WTC11 (cell line): Measurements from ENCODE around the gene CCNB2. TPM values are rescaled to one million over a fixed set of nuclear protein-coding genes. Genes with fewer than 3 reads are reported as not detected.

ENCODE experiments used
- ATAC-seq: fragments of 200-7000 bp; cut with Tn5 transposase; 2 replicates; pipeline ENCODE4 v1.10.0; 2021; ENCODE audit warnings: mild to moderate bottlenecking, moderate library complexity
- CTCF ChIA-PET: fragments of 300-600 bp; sonication (Branson Sonifier 250); formaldehyde crosslinking; loops from one replicate; lab custom pipeline; 2021; ENCODE audit warnings: antibody characterized with exemption; lab: Charles Lee
- POLR2A ChIA-PET: fragments of 350-600 bp; sonication (Branson Sonifier 250); formaldehyde crosslinking; loops from one replicate; lab custom pipeline; 2021; ENCODE audit warnings: antibody characterized with exemption; lab: Charles Lee
- DNase-seq: peaks from one replicate; pipeline ENCODE4 v3.0.0; 2021; ENCODE audit warnings: low spot score
- H3K27ac Mint-ChIP-seq: 2 replicates; pipeline ENCODE4 v1.8.0; 2021; ENCODE audit warnings: mixed read lengths
- H3K27me3 Mint-ChIP-seq: 2 replicates; pipeline ENCODE4 v1.8.0; 2021; ENCODE audit warnings: low read depth, mild to moderate bottlenecking, moderate library complexity, mixed read lengths
- H3K36me3 Mint-ChIP-seq: 2 replicates; pipeline ENCODE4 v1.8.0; 2021; ENCODE audit warnings: mixed read lengths
- H3K4me1 Mint-ChIP-seq: 2 replicates; pipeline ENCODE4 v1.8.0; 2022; ENCODE audit warnings: mixed read lengths
- H3K4me3 Mint-ChIP-seq: 2 replicates; pipeline ENCODE4 v1.8.0; 2021; ENCODE audit warnings: mild to moderate bottlenecking, moderate library complexity, mixed read lengths
- H3K9me3 Mint-ChIP-seq: 2 replicates; pipeline ENCODE4 v1.8.0; 2021; ENCODE audit warnings: mixed read lengths
- AFF4 ChIP-seq: sonication (generic); formaldehyde crosslinking; IDR thresholded peaks from 2 replicates; pipeline ENCODE4 v1.8.1; 2023; ENCODE audit warnings: mild to moderate bottlenecking, missing genetic modification reagents, borderline replicate concordance
- CBFB ChIP-seq: sonication (generic); formaldehyde crosslinking; IDR thresholded peaks from 2 replicates; pipeline ENCODE4 v1.8.1; 2022; ENCODE audit warnings: mild to moderate bottlenecking, low read depth, missing genetic modification reagents
- CREB1 ChIP-seq: sonication (generic); formaldehyde crosslinking; IDR thresholded peaks from 2 replicates; pipeline ENCODE4 v1.8.0; 2023; ENCODE audit warnings: mild to moderate bottlenecking, missing genetic modification reagents
- E2F1 ChIP-seq: sonication (generic); formaldehyde crosslinking; IDR thresholded peaks from 2 replicates; pipeline ENCODE4 v1.8.0; 2022; ENCODE audit warnings: mild to moderate bottlenecking, missing genetic modification reagents
- NFATC4 ChIP-seq: fragments of 250-450 bp; sonication (Bioruptor Pico); IDR thresholded peaks from 2 replicates; pipeline ENCODE4 v1.9.0; 2021; ENCODE audit warnings: mild to moderate bottlenecking
- NR1H2 ChIP-seq: sonication (generic); formaldehyde crosslinking; IDR thresholded peaks from 2 replicates; pipeline ENCODE4 v1.9.0; 2021; ENCODE audit warnings: mild to moderate bottlenecking, moderate library complexity, missing genetic modification reagents
- OVOL2 ChIP-seq: fragments of 250-450 bp; sonication (Bioruptor Pico); IDR thresholded peaks from 2 replicates; pipeline ENCODE4 v1.9.0; 2021; ENCODE audit warnings: mild to moderate bottlenecking, borderline replicate concordance
- RELA ChIP-seq: sonication (generic); formaldehyde crosslinking; IDR thresholded peaks from 2 replicates; pipeline ENCODE4 v1.8.1; 2022; ENCODE audit warnings: missing genetic modification reagents, mild to moderate bottlenecking, borderline replicate concordance
- SMAD3 ChIP-seq: sonication (generic); formaldehyde crosslinking; IDR thresholded peaks from 2 replicates; pipeline ENCODE4 v1.8.0; 2022; ENCODE audit warnings: missing genetic modification reagents, mild to moderate bottlenecking, borderline replicate concordance
- ZNF232 ChIP-seq: sonication (generic); formaldehyde crosslinking; IDR thresholded peaks from 2 replicates; pipeline ENCODE4 v1.8.0; 2022; ENCODE audit warnings: mild to moderate bottlenecking, missing genetic modification reagents
- ZNF317 ChIP-seq: sonication (generic); formaldehyde crosslinking; IDR thresholded peaks from 2 replicates; pipeline ENCODE4 v1.8.1; 2023; ENCODE audit warnings: low read depth, mild to moderate bottlenecking, moderate library complexity, missing genetic modification reagents, borderline replicate concordance
- total RNA-seq: library from RNA; stranded (reverse); gene quantifications from 3 replicates; pipeline ENCODE4 v1.2.3, GENCODE V29; 2021
- TF ChIP-seq, protein P1 (sequence below): fragments of 200-600 bp; IDR thresholded peaks from 2 replicates; pipeline ENCODE4 v1.8.0; 2022; ENCODE audit warnings: antibody characterized with exemption
- TF ChIP-seq, protein P2 (sequence below): sonication (generic); formaldehyde crosslinking; IDR thresholded peaks from 2 replicates; pipeline ENCODE4 v1.8.1; 2023; ENCODE audit warnings: mild to moderate bottlenecking, missing genetic modification reagents
- TF ChIP-seq, protein P3 (sequence below): sonication (generic); formaldehyde crosslinking; IDR thresholded peaks from 2 replicates; pipeline ENCODE4 v1.8.1; 2022; ENCODE audit warnings: mild to moderate bottlenecking, missing genetic modification reagents, moderate library complexity, borderline replicate concordance

Gene CCNB2
- total RNA-seq, 1 experiment from 2014 or later = 93.3 TPM

- 0 out of 2 replicates have a peak, but pooled peaks cover 3% of the 10 kb centered on the region for H3K4me1 Mint-ChIP-seq
- DNase-seq (no peak), ATAC-seq (no peak)
- ChIA-PET POLR2A (no interaction called here), CTCF (interaction anchor here (1.2 kb wide), 1 partner anchor 178 kb away, joined by 4 read pairs; no protein-coding TSS in a partner anchor)
- no peak overlapping the region for H3K4me3 Mint-ChIP-seq
- H3K27me3 Mint-ChIP-seq = no peaks in the 10 kb centered on the region
- H3K27ac Mint-ChIP-seq = no peak overlapping the region
- TF ChIP-seq, protein P1, sequence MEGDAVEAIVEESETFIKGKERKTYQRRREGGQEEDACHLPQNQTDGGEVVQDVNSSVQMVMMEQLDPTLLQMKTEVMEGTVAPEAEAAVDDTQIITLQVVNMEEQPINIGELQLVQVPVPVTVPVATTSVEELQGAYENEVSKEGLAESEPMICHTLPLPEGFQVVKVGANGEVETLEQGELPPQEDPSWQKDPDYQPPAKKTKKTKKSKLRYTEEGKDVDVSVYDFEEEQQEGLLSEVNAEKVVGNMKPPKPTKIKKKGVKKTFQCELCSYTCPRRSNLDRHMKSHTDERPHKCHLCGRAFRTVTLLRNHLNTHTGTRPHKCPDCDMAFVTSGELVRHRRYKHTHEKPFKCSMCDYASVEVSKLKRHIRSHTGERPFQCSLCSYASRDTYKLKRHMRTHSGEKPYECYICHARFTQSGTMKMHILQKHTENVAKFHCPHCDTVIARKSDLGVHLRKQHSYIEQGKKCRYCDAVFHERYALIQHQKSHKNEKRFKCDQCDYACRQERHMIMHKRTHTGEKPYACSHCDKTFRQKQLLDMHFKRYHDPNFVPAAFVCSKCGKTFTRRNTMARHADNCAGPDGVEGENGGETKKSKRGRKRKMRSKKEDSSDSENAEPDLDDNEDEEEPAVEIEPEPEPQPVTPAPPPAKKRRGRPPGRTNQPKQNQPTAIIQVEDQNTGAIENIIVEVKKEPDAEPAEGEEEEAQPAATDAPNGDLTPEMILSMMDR = no peak
- TF ChIP-seq, protein P2, sequence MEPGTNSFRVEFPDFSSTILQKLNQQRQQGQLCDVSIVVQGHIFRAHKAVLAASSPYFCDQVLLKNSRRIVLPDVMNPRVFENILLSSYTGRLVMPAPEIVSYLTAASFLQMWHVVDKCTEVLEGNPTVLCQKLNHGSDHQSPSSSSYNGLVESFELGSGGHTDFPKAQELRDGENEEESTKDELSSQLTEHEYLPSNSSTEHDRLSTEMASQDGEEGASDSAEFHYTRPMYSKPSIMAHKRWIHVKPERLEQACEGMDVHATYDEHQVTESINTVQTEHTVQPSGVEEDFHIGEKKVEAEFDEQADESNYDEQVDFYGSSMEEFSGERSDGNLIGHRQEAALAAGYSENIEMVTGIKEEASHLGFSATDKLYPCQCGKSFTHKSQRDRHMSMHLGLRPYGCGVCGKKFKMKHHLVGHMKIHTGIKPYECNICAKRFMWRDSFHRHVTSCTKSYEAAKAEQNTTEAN = no peak
- TF ChIP-seq ZNF317 = no peak
- no peaks in the 10 kb centered on the region for H3K9me3 Mint-ChIP-seq
- peaks cover 52% of the 10 kb centered on the region for H3K36me3 Mint-ChIP-seq
Measured at GRCh38 chr15:59157840-59158700, 53.1 kb downstream of the CCNB2 start.

- H3K36me3 Mint-ChIP-seq = peaks cover 46% of the 10 kb centered on the region
- POLR2A ChIA-PET = no interaction called here
- H3K4me3 Mint-ChIP-seq = no peak overlapping the region
- CTCF ChIA-PET = interaction anchor here (1.2 kb wide), 1 partner anchor 178 kb away, joined by 4 read pairs; no protein-coding TSS in a partner anchor
- no peak for DNase-seq
- no peak overlapping the region for H3K27ac Mint-ChIP-seq
- H3K9me3 Mint-ChIP-seq = no peaks in the 10 kb centered on the region
- TF ChIP-seq CBFB (CRISPR knock-in tag) = no peak
- TF ChIP-seq, protein P3, sequence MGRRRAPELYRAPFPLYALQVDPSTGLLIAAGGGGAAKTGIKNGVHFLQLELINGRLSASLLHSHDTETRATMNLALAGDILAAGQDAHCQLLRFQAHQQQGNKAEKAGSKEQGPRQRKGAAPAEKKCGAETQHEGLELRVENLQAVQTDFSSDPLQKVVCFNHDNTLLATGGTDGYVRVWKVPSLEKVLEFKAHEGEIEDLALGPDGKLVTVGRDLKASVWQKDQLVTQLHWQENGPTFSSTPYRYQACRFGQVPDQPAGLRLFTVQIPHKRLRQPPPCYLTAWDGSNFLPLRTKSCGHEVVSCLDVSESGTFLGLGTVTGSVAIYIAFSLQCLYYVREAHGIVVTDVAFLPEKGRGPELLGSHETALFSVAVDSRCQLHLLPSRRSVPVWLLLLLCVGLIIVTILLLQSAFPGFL (CRISPR knock-in tag) = no peak
- TF ChIP-seq RELA (CRISPR knock-in tag) = no peak
- no peak for TF ChIP-seq SMAD3 (CRISPR knock-in tag)
- TF ChIP-seq ZNF232 (CRISPR knock-in tag) = no peak
- TF ChIP-seq AFF4 (CRISPR knock-in tag) = no peak
- TF ChIP-seq, all 79 proteins: peak for 0
- Mint-ChIP-seq H3K27me3 (no peaks in the 10 kb centered on the region), H3K4me1 (0 out of 2 replicates have a peak, but pooled peaks cover 3% of the 10 kb centered on the region)
- ATAC-seq = no peak
Measured at GRCh38 chr15:59158701-59159034, 53.7 kb downstream of the CCNB2 start.

- POLR2A ChIA-PET = no interaction called here
- Mint-ChIP-seq H3K36me3 (peaks cover 42% of the 10 kb centered on the region), H3K4me3 (no peak overlapping the region), H3K27ac (no peak overlapping the region), H3K27me3 (no peaks in the 10 kb centered on the region), H3K4me1 (0 out of 2 replicates have a peak, but pooled peaks cover 3% of the 10 kb centered on the region), H3K9me3 (no peaks in the 10 kb centered on the region)
- DNase-seq (no peak), ATAC-seq (no peak)
- CTCF ChIA-PET = no interaction called here
- TF ChIP-seq NFATC4 (CRISPR knock-in tag) (no peak), E2F1 (CRISPR knock-in tag) (no peak), NR1H2 (CRISPR knock-in tag) (no peak), OVOL2 (CRISPR knock-in tag) (no peak), CREB1 (no peak)
- TF ChIP-seq, protein P3 (CRISPR knock-in tag) = no peak
- TF ChIP-seq, protein P1 = no peak
Measured at GRCh38 chr15:59159210-59159609, 54.3 kb downstream of the CCNB2 start.
